WTC11 (cell line): ENCODE measurements around the gene KDM3B.

Source experiments
- FOXJ3 ChIP-seq: sonication (generic); formaldehyde crosslinking; IDR thresholded peaks from 2 replicates; pipeline ENCODE4 v1.9.0; 2021; ENCODE audit warnings: missing genetic modification reagents, mild to moderate bottlenecking, borderline replicate concordance
- JUN ChIP-seq: sonication (generic); formaldehyde crosslinking; IDR thresholded peaks from 2 replicates; pipeline ENCODE4 v1.8.0; 2023; ENCODE audit warnings: mild to moderate bottlenecking, missing genetic modification reagents
- SMAD3 ChIP-seq: sonication (generic); formaldehyde crosslinking; IDR thresholded peaks from 2 replicates; pipeline ENCODE4 v1.8.0; 2022; ENCODE audit warnings: missing genetic modification reagents, mild to moderate bottlenecking, borderline replicate concordance
- TEAD4 ChIP-seq: sonication (generic); formaldehyde crosslinking; IDR thresholded peaks from 2 replicates; pipeline ENCODE4 v1.8.0; 2022; ENCODE audit warnings: mild to moderate bottlenecking, missing genetic modification reagents
- ZNF121 ChIP-seq: sonication (generic); formaldehyde crosslinking; IDR thresholded peaks from 2 replicates; pipeline ENCODE4 v1.8.0; 2023; ENCODE audit warnings: missing genetic modification reagents
- ZNF423 ChIP-seq: fragments of 250-450 bp; sonication (Bioruptor Pico); IDR thresholded peaks from 2 replicates; pipeline ENCODE4 v2.1.2; 2022; ENCODE audit warnings: mild to moderate bottlenecking, moderate library complexity
- TF ChIP-seq, protein P1 (sequence below): sonication (generic); formaldehyde crosslinking; IDR thresholded peaks from 2 replicates; pipeline ENCODE4 v1.8.0; 2023; ENCODE audit warnings: missing genetic modification reagents
- TF ChIP-seq, protein P2 (sequence below): fragments of 200-600 bp; IDR thresholded peaks from 2 replicates; pipeline ENCODE4 v1.8.0; 2022; ENCODE audit warnings: antibody characterized with exemption
- TF ChIP-seq, protein P3 (sequence below): sonication (generic); formaldehyde crosslinking; IDR thresholded peaks from 2 replicates; pipeline ENCODE4 v1.8.1; 2022; ENCODE audit warnings: mild to moderate bottlenecking, moderate library complexity, missing genetic modification reagents
- TF ChIP-seq, protein P4 (sequence below): fragments of 250-450 bp; sonication (Bioruptor Pico); IDR thresholded peaks from 2 replicates; pipeline ENCODE4 v2.1.2; 2022; ENCODE audit warnings: mild to moderate bottlenecking, moderate library complexity
- TF ChIP-seq, protein P5 (sequence below): sonication (generic); formaldehyde crosslinking; conservative IDR thresholded peaks from 2 replicates; pipeline ENCODE4 v1.8.1; 2022; ENCODE audit warnings: mild to moderate bottlenecking, missing genetic modification reagents
- TF ChIP-seq, protein P6 (sequence below): sonication (generic); formaldehyde crosslinking; IDR thresholded peaks from 2 replicates; pipeline ENCODE4 v1.8.0; 2022; ENCODE audit warnings: missing genetic modification reagents
- TF ChIP-seq, protein P7 (sequence below): sonication (generic); formaldehyde crosslinking; IDR thresholded peaks from 2 replicates; pipeline ENCODE4 v1.8.1; 2022; ENCODE audit warnings: low read depth, missing genetic modification reagents, borderline replicate concordance
- TF ChIP-seq, protein P8 (sequence below): sonication (generic); formaldehyde crosslinking; IDR thresholded peaks from 2 replicates; pipeline ENCODE4 v1.8.1; 2022; ENCODE audit warnings: low read depth, mild to moderate bottlenecking, moderate library complexity, missing genetic modification reagents, borderline replicate concordance

DNA sequence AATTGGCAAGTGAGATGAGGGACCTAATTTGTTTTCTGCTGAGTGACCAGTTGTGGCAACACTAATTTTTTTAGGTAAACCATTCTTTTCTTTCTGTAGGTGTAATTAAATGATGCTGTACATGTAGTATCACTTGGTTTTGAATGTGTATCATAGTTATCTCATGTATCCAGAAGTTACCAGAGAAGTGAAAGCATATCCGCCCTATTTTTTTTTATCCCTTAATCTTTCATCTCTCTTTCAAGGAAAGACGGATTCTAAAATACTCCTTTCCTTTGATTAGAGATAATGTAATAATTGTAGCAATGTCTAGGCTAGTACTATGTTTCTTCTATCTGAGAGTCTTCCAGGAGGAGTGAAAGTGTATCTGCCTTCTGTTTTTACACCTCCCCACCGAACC lies 7.1 kb downstream of the KDM3B start:
- TF ChIP-seq, protein P1, sequence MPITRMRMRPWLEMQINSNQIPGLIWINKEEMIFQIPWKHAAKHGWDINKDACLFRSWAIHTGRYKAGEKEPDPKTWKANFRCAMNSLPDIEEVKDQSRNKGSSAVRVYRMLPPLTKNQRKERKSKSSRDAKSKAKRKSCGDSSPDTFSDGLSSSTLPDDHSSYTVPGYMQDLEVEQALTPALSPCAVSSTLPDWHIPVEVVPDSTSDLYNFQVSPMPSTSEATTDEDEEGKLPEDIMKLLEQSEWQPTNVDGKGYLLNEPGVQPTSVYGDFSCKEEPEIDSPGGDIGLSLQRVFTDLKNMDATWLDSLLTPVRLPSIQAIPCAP (CRISPR knock-in tag) = no peak
- TF ChIP-seq TEAD4 (CRISPR knock-in tag) (no peak), ZNF121 (CRISPR knock-in tag) (no peak), FOXJ3 (CRISPR knock-in tag) (no peak), JUN (CRISPR knock-in tag) (no peak), SMAD3 (no peak), ZNF423 (CRISPR knock-in tag) (no peak)
- TF ChIP-seq, protein P2, sequence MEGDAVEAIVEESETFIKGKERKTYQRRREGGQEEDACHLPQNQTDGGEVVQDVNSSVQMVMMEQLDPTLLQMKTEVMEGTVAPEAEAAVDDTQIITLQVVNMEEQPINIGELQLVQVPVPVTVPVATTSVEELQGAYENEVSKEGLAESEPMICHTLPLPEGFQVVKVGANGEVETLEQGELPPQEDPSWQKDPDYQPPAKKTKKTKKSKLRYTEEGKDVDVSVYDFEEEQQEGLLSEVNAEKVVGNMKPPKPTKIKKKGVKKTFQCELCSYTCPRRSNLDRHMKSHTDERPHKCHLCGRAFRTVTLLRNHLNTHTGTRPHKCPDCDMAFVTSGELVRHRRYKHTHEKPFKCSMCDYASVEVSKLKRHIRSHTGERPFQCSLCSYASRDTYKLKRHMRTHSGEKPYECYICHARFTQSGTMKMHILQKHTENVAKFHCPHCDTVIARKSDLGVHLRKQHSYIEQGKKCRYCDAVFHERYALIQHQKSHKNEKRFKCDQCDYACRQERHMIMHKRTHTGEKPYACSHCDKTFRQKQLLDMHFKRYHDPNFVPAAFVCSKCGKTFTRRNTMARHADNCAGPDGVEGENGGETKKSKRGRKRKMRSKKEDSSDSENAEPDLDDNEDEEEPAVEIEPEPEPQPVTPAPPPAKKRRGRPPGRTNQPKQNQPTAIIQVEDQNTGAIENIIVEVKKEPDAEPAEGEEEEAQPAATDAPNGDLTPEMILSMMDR = no peak
- TF ChIP-seq, protein P3, sequence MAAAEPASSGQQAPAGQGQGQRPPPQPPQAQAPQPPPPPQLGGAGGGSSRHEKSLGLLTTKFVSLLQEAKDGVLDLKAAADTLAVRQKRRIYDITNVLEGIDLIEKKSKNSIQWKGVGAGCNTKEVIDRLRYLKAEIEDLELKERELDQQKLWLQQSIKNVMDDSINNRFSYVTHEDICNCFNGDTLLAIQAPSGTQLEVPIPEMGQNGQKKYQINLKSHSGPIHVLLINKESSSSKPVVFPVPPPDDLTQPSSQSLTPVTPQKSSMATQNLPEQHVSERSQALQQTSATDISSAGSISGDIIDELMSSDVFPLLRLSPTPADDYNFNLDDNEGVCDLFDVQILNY (CRISPR knock-in tag) = no peak
- TF ChIP-seq, protein P4, sequence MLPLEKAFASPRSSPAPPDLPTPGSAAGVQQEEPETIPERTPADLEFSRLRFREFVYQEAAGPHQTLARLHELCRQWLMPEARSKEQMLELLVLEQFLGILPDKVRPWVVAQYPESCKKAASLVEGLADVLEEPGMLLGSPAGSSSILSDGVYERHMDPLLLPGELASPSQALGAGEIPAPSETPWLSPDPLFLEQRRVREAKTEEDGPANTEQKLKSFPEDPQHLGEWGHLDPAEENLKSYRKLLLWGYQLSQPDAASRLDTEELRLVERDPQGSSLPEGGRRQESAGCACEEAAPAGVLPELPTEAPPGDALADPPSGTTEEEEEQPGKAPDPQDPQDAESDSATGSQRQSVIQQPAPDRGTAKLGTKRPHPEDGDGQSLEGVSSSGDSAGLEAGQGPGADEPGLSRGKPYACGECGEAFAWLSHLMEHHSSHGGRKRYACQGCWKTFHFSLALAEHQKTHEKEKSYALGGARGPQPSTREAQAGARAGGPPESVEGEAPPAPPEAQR = no peak
- TF ChIP-seq, protein P5, sequence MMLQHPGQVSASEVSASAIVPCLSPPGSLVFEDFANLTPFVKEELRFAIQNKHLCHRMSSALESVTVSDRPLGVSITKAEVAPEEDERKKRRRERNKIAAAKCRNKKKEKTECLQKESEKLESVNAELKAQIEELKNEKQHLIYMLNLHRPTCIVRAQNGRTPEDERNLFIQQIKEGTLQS (CRISPR knock-in tag) = no peak
- TF ChIP-seq, protein P6, sequence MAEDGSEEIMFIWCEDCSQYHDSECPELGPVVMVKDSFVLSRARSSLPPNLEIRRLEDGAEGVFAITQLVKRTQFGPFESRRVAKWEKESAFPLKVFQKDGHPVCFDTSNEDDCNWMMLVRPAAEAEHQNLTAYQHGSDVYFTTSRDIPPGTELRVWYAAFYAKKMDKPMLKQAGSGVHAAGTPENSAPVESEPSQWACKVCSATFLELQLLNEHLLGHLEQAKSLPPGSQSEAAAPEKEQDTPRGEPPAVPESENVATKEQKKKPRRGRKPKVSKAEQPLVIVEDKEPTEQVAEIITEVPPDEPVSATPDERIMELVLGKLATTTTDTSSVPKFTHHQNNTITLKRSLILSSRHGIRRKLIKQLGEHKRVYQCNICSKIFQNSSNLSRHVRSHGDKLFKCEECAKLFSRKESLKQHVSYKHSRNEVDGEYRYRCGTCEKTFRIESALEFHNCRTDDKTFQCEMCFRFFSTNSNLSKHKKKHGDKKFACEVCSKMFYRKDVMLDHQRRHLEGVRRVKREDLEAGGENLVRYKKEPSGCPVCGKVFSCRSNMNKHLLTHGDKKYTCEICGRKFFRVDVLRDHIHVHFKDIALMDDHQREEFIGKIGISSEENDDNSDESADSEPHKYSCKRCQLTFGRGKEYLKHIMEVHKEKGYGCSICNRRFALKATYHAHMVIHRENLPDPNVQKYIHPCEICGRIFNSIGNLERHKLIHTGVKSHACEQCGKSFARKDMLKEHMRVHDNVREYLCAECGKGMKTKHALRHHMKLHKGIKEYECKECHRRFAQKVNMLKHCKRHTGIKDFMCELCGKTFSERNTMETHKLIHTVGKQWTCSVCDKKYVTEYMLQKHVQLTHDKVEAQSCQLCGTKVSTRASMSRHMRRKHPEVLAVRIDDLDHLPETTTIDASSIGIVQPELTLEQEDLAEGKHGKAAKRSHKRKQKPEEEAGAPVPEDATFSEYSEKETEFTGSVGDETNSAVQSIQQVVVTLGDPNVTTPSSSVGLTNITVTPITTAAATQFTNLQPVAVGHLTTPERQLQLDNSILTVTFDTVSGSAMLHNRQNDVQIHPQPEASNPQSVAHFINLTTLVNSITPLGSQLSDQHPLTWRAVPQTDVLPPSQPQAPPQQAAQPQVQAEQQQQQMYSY (CRISPR knock-in tag) = no peak
- TF ChIP-seq, protein P7, sequence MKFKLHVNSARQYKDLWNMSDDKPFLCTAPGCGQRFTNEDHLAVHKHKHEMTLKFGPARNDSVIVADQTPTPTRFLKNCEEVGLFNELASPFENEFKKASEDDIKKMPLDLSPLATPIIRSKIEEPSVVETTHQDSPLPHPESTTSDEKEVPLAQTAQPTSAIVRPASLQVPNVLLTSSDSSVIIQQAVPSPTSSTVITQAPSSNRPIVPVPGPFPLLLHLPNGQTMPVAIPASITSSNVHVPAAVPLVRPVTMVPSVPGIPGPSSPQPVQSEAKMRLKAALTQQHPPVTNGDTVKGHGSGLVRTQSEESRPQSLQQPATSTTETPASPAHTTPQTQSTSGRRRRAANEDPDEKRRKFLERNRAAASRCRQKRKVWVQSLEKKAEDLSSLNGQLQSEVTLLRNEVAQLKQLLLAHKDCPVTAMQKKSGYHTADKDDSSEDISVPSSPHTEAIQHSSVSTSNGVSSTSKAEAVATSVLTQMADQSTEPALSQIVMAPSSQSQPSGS (CRISPR knock-in tag) = no peak
- TF ChIP-seq, protein P8, sequence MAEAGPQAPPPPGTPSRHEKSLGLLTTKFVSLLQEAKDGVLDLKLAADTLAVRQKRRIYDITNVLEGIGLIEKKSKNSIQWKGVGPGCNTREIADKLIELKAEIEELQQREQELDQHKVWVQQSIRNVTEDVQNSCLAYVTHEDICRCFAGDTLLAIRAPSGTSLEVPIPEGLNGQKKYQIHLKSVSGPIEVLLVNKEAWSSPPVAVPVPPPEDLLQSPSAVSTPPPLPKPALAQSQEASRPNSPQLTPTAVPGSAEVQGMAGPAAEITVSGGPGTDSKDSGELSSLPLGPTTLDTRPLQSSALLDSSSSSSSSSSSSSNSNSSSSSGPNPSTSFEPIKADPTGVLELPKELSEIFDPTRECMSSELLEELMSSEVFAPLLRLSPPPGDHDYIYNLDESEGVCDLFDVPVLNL (CRISPR knock-in tag) = no peak
